ENCODE data around the gene FBLN1.

Gene FBLN1

DNA sequence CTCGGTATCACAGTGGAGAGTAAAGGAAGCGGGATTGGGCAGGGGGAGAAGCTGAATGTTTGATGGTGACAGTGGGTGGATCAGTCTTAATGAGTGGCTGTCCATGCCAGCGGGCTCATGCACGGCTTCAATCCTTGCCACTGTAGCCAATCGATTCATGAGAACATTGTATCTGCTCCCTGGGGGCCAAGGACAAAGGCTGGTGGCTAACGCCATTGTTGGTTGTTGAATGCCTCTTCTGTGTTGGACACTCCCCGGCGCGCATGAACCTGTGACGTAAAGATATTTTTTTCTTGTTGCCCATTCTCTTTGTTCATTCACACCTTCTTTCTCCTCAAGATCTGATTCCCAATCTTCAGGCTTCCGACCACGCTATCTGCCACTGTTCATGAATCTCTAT lies 148.0 kb downstream of the FBLN1 start:
- DNase-seq (ENCODE audit: low read depth) = no peak
- in situ Hi-C loops (cut with HindIII; ENCODE audit: low sequenced_read_pairs) = no loop called here

More for the DNA sequence above, 148.0 kb downstream of the FBLN1 start:
- no peak for TF ChIP-seq CTCF (IDR thresholded peaks at IDR 0.05; ENCODE audit: low read depth, low read length, missing control alignments)
- no peak overlapping the region for H3K4me3 ChIP-seq (ENCODE audit: low read depth, low read length)

All from astrocyte of the cerebellum (primary cell).